Mucosa of descending colon (tissue), 3 donors: ENCODE results near the gene C10orf95. TPM values are rescaled to one million over a fixed set of nuclear protein-coding genes. Genes with fewer than 3 reads are reported as not detected.

Experiments
- ATAC-seq: fragments of 200-7000 bp; cut with Tn5 transposase; one replicate; pipeline ENCODE4 v1.9.1; 2020; ENCODE audit warnings: mild to moderate bottlenecking, moderate library complexity
- DNase-seq, 3 donors: peaks; one replicate each; pipeline ENCODE4 v3.0.0-alpha.2; 2020
- H3K36me3 ChIP-seq: fragments of 200-600 bp; one replicate; pipeline ENCODE4 v1.8.0; 2021; ENCODE audit warnings: low read depth, mild to moderate bottlenecking
- H3K4me1 ChIP-seq: fragments of 200-600 bp; one replicate; pipeline ENCODE4 v1.8.0; 2021; ENCODE audit warnings: low read depth, mild to moderate bottlenecking
- H3K4me3 ChIP-seq: fragments of 200-600 bp; one replicate; pipeline ENCODE4 v1.8.0; 2021; ENCODE audit warnings: mild to moderate bottlenecking
- H3K9me3 ChIP-seq: fragments of 200-600 bp; one replicate; pipeline ENCODE4 v1.8.0; 2021; ENCODE audit warnings: mild to moderate bottlenecking
- intact Hi-C, 2 donors: fragments of 100-400 bp; cut with DNase I in 1 of 2; cut with micrococcal nuclease in 1 of 2; formaldehyde crosslinking; loops; one replicate each; pipeline versions ENCODE4 v1.11.0 to v1.11.1; 2022; cut with DNase I, micrococcal nuclease
- total RNA-seq, 3 donors: library from RNA; stranded (reverse); fragmentation: NEBNext Ultra II Directional in 2 of 3; extraction: Animal tissue kit (Norgen Biotek cat#: 25700) in 2 of 3; gene quantifications; one replicate each; pipeline versions ENCODE4 v1.2.1 to v1.2.4, GENCODE V29; 2021 to 2023
- TF ChIP-seq, protein P1 (sequence below): fragments of 200-600 bp; IDR thresholded peaks from one replicate; pipeline ENCODE4 v1.8.0; 2022; ENCODE audit warnings: antibody characterized with exemption, mild to moderate bottlenecking
- donor health status: DM: no; HTN: no; CAD: no; lungs with moderate emphysema.
- donor health status: DM: no; HTN: no; CAD: no.
- donor health status: DM: no; HTN: yes; CAD: no.

Gene C10orf95
- total RNA-seq, 3 donors from 2014 or later, result 0.41 to 2.3 (median 2.0) TPM

DNA sequence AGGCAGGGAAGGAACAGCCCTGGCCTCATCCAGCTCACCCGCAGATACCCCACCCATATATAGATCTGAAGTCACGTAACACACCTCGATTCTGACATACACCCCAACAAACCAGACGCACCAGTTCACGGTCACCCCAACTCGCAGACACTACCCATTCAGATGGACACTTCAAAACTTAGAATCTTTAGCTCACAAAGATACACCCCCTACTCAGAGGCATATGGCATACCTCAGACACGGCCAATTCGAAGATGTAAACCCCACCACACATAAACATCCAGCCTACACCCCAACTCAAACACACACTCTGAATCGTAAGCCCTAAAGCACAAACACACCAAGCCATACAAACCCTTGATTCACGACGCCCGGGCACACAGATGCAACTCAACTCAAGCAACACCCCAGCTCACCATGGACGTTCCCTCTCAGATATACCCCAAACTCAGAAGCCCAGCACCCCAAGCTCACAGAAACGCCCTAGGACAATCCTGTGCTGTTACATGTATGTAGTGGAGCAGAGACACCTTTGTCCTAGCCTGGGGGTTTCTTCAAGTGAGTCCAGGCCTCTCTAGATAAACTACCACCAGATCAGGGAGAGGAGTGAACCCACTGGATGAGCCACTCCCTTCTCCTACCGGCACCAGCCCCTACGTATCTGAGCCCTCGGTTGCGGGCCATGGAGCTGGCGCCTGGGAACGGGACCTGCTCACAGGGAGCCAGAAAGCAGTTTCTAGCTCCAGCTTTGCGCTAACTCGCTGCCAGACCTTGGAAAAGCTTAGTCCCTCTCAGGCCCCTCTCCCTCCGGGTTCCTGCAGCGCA is 41.5 kb downstream of the C10orf95 start:
- Histone ChIP-seq H3K4me3 (no peak overlapping the region), H3K4me1 (peaks cover 8% of the 10 kb centered on the region), H3K9me3 (no peaks in the 10 kb centered on the region), H3K36me3 (no peaks in the 10 kb centered on the region)
- peak in 1 of 3 donors; percentile 43 for DNase-seq
- intact Hi-C loops, result no loop called here
- no peak for ATAC-seq
- TF ChIP-seq, protein P1, sequence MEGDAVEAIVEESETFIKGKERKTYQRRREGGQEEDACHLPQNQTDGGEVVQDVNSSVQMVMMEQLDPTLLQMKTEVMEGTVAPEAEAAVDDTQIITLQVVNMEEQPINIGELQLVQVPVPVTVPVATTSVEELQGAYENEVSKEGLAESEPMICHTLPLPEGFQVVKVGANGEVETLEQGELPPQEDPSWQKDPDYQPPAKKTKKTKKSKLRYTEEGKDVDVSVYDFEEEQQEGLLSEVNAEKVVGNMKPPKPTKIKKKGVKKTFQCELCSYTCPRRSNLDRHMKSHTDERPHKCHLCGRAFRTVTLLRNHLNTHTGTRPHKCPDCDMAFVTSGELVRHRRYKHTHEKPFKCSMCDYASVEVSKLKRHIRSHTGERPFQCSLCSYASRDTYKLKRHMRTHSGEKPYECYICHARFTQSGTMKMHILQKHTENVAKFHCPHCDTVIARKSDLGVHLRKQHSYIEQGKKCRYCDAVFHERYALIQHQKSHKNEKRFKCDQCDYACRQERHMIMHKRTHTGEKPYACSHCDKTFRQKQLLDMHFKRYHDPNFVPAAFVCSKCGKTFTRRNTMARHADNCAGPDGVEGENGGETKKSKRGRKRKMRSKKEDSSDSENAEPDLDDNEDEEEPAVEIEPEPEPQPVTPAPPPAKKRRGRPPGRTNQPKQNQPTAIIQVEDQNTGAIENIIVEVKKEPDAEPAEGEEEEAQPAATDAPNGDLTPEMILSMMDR, result no peak

DNA sequence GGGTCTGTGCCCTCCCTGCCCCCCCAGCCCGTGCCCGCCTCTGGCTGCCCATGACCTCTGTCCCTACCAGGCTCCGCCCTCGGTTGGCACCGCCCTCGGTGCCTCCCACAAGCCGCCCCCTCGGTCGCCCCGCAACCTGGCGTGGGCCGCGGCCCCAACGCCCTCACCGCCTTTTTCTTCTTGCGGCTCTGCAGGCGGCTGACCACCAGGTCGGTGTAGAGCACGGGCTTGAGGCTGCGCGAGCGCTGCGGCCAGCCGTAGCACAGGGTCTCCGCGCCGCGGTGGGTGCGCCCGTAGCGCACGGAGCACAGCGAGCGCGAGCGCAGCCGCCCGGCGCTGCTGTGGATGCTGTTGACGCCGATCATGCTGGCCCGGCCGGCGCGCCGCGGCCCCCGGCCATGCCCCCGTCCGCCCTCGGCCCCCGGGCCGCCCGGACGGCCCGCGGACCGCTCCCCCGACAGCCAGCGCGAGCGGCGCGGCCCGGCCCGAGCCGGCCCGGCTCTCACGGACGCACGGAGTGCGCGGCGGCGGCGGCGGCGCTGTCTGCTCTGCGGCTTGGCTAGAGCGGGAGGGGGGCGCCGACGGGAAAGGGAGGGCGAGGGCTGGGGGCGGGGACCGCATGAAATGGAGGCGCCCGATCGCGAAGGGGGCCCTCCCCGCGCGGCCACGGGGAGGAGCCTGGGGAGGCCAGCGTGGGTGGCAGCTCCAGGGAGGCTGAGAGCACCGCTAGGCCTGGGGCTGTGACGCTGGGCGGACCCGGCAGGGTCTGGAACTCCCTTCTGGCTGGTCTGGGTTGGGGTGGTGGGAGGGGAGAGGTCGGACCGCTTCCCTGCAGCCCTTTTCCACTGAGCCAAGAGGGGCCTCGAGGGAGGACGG is 42.4 kb downstream of the C10orf95 start:
- Histone ChIP-seq H3K4me3 (no peak overlapping the region), H3K9me3 (no peaks in the 10 kb centered on the region), H3K36me3 (no peaks in the 10 kb centered on the region), H3K4me1 (peaks cover 8% of the 10 kb centered on the region)
- intact Hi-C loops, result no loop called here
- ATAC-seq (peak; percentile 49), DNase-seq (peak in 2 of 3 donors; percentile 59 to 61)
- TF ChIP-seq, protein P1, result no peak

- no peaks in the 10 kb centered on the region for H3K36me3 ChIP-seq
- no peaks in the 10 kb centered on the region for H3K9me3 ChIP-seq
- no peak for DNase-seq
- intact Hi-C loops, result no loop called here
- TF ChIP-seq, protein P1, result no peak
- no peak for ATAC-seq
- peaks cover 8% of the 10 kb centered on the region for H3K4me1 ChIP-seq
- H3K4me3 ChIP-seq, result no peak overlapping the region
Measured at GRCh38 chr10:102408131-102408727, 43.1 kb downstream of the C10orf95 start.

GRCh38 chr10:102407425-102408130 is 43.8 kb downstream of the C10orf95 start:
- Histone ChIP-seq H3K36me3 (no peaks in the 10 kb centered on the region), H3K4me3 (no peak overlapping the region), H3K4me1 (peaks cover 8% of the 10 kb centered on the region), H3K9me3 (no peaks in the 10 kb centered on the region)
- intact Hi-C loops, result no loop called here
- ATAC-seq (no peak), DNase-seq (no peak)
- TF ChIP-seq, protein P1, result no peak

- intact Hi-C loops, result no loop called here
- H3K9me3 ChIP-seq, result no peaks in the 10 kb centered on the region
- peaks cover 8% of the 10 kb centered on the region for H3K4me1 ChIP-seq
- no peak overlapping the region for H3K4me3 ChIP-seq
- TF ChIP-seq, protein P1, result no peak
- no peak for ATAC-seq
- no peaks in the 10 kb centered on the region for H3K36me3 ChIP-seq
- DNase-seq, result no peak
Measured at GRCh38 chr10:102406815-102407214, 44.5 kb downstream of the C10orf95 start.
